Adipose tissue (tissue), 3 donors: ENCODE data around the gene MTPN. TPM values are rescaled to one million over a fixed set of nuclear protein-coding genes. Genes with fewer than 3 reads are reported as not detected.

Source experiments
- H3K27ac ChIP-seq: one replicate; pipeline ENCODE4 v1.5.1; 2013; ENCODE audit warnings: low read depth, low read length
- WGBS, 3 donors: extraction: QIAGEN DNeasy Blood & Tissue Kit; methylation state at CpG; one replicate each; pipeline ENCODE4 v1.1.7; 2013; 5-methylcytosine and 5-hydroxymethylcytosine counted together
- polyA plus RNA-seq, 3 donors: library from polyadenylated mRNA; stranded (reverse); fragments of 200-250 nt; gene quantifications; one replicate each; pipeline ENCODE4 v1.2.3, GENCODE V29; 2013
- donor health status: healthy with polysubstance abuse.
- donor health status: Bipolar disorder and iron deficiency.
- donor health status: healthy.

Gene MTPN
- polyA plus RNA-seq, 3 donors, result 21.2 to 91.9 (median 71.6) TPM

- 85 to 90% (median 88%) methylated on average over 2 of the region's 2 CpGs for WGBS, 3 donors
- no peak overlapping the region for H3K27ac ChIP-seq
Measured at GRCh38 chr7:135991906-135992305, 14.7 kb upstream of the MTPN start.

GRCh38 chr7:135991322-135991721, 14.2 kb upstream of the MTPN start:
- H3K27ac ChIP-seq, result no peak overlapping the region
- WGBS, 3 donors, result 59 to 70% (median 61%) methylated on average over 6 of the region's 6 CpGs

- no peak overlapping the region for H3K27ac ChIP-seq
- 20 to 29% (median 28%) methylated on average over 1 of the region's 1 CpG for WGBS, 3 donors
Measured at GRCh38 chr7:135990258-135990657, 13.1 kb upstream of the MTPN start.

GRCh38 chr7:135981958-135982646, 4.9 kb upstream of the MTPN start:
- 76 to 81% (median 79%) methylated on average over 8 of the region's 8 CpGs for WGBS, 3 donors
- no peak overlapping the region for H3K27ac ChIP-seq

- H3K27ac ChIP-seq, result no peak overlapping the region
- 32 to 64% (median 34%) methylated on average over 3 of the region's 3 CpGs for WGBS, 3 donors
Measured at GRCh38 chr7:135980665-135981180, 3.6 kb upstream of the MTPN start.

GRCh38 chr7:135980012-135980551, 2.9 kb upstream of the MTPN start:
- H3K27ac ChIP-seq, result no peak overlapping the region
- WGBS, 3 donors, result 48 to 75% (median 52%) methylated on average over 2 of the region's 2 CpGs

GRCh38 chr7:135979471-135980011, 2.4 kb upstream of the MTPN start:
- no peak overlapping the region for H3K27ac ChIP-seq

GRCh38 chr7:135978624-135979023, 1.5 kb upstream of the MTPN start:
- 89 to 93% (median 92%) methylated on average over 4 of the region's 4 CpGs for WGBS, 3 donors
- no peak overlapping the region for H3K27ac ChIP-seq

GRCh38 chr7:135977742-135978066, 545 bp upstream of the MTPN start:
- WGBS, 3 donors, result 51 to 67% (median 55%) methylated on average over 6 of the region's 6 CpGs
- H3K27ac ChIP-seq, result no peak overlapping the region

- WGBS, 3 donors, result 2 to 6% (median 5%) methylated on average over 13 of the region's 13 CpGs
Measured at GRCh38 chr7:135976312-135977006, 700 bp downstream of the MTPN start.

GRCh38 chr7:135975166-135975565, 2.0 kb downstream of the MTPN start:
- 73 to 91% (median 77%) methylated on average over 2 of the region's 2 CpGs for WGBS, 3 donors
- H3K27ac ChIP-seq, result no peak overlapping the region

More at GRCh38 chr7:135976312-135977006, 700 bp downstream of the MTPN start:
- H3K27ac ChIP-seq, result peak overlapping the region; percentile 53

- WGBS, 3 donors, result 54 to 91% (median 63%) methylated on average over 1 of the region's 1 CpG
- H3K27ac ChIP-seq, result no peak overlapping the region
Measured at GRCh38 chr7:135974667-135975066, 2.5 kb downstream of the MTPN start.

GRCh38 chr7:135971366-135971725, 5.8 kb downstream of the MTPN start:
- H3K27ac ChIP-seq, result no peak overlapping the region

GRCh38 chr7:135970682-135971365, 6.3 kb downstream of the MTPN start:
- H3K27ac ChIP-seq, result no peak overlapping the region

GRCh38 chr7:135970045-135970444, 7.1 kb downstream of the MTPN start:
- WGBS, 3 donors, result 80 to 96% (median 95%) methylated on average over 3 of the region's 3 CpGs

More at GRCh38 chr7:135970682-135971365, 6.3 kb downstream of the MTPN start:
- 42 to 85% (median 67%) methylated on average over 1 of the region's 1 CpG for WGBS, 3 donors

GRCh38 chr7:135966341-135967043, 10.7 kb downstream of the MTPN start:
- no peak overlapping the region for H3K27ac ChIP-seq
- WGBS, 3 donors, result 83 to 92% (median 90%) methylated on average over 9 of the region's 9 CpGs

More at GRCh38 chr7:135970045-135970444, 7.1 kb downstream of the MTPN start:
- no peak overlapping the region for H3K27ac ChIP-seq

GRCh38 chr7:135965602-135966001, 11.6 kb downstream of the MTPN start:
- H3K27ac ChIP-seq, result no peak overlapping the region
- 70 to 92% (median 91%) methylated on average over 1 of the region's 1 CpG for WGBS, 3 donors

GRCh38 chr7:135964791-135965190, 12.4 kb downstream of the MTPN start:
- WGBS, 3 donors, result 89 to 95% (median 93%) methylated on average over 1 of the region's 1 CpG

More at GRCh38 chr7:135964791-135965190, 12.4 kb downstream of the MTPN start:
- no peak overlapping the region for H3K27ac ChIP-seq
